Lower leg skin (tissue), 4 donors: ENCODE data around the gene CNTLN. TPM values are rescaled to one million over a fixed set of nuclear protein-coding genes. Genes with fewer than 3 reads are reported as not detected.
"Not testable (repeated sequence)": the region's sequence is repeated elsewhere in the genome, so short reads cannot be mapped to it uniquely, and the experiment has no call there.

ENCODE experiments used
- DNase-seq, 2 donors: peaks; one replicate each; pipeline ENCODE4 v3.0.0-alpha.2; 2019; ENCODE audit warnings: low spot score in 2 of 2
- H3K4me3 ChIP-seq: fragments of 200-600 bp; sonication (generic); 2 replicates; pipeline ENCODE4 v1.5.1; 2017; ENCODE audit warnings: mild to moderate bottlenecking, low read depth; ENCODE audit not compliant: poor library complexity, severe bottlenecking
- CTCF ChIP-seq, 3 donors: fragments of 450-650 bp; IDR thresholded peaks; one replicate each; pipeline ENCODE4 v1.5.1; 2016; ENCODE audit warnings: antibody characterized with exemption in 3 of 3, mild to moderate bottlenecking in 3 of 3, moderate library complexity in 2 of 3
- POLR2A ChIP-seq, 2 donors: fragments of 450-650 bp; IDR thresholded peaks; one replicate each; pipeline ENCODE4 v1.6.1; 2016 to 2017; ENCODE audit warnings: antibody characterized with exemption in 2 of 2, mild to moderate bottlenecking in 1 of 2, moderate library complexity in 1 of 2
- WGBS, 2 donors: methylation state at CpG; one replicate each; pipeline ENCODE4 v1.1.5; 2018; 5-methylcytosine and 5-hydroxymethylcytosine counted together
- intact Hi-C: fragments of 100-400 bp; cut with DNase I; formaldehyde crosslinking; loops from one replicate; pipeline ENCODE4 v1.15.0; 2023; ENCODE audit warnings: low total_unique reads
- total RNA-seq, 4 donors: library from RNA; depleted of rRNA; stranded (reverse); fragments of >200 nt; gene quantifications; one replicate each; pipeline ENCODE4 v1.1.0, GENCODE V29; 2016

CNTLN gene
- total RNA-seq, 4 donors from 2014 or later = 1.3 to 4.3 (median 3.7) TPM

- no peak for DNase-seq
- 96 to 100% methylated on average over 4 of the region's 4 CpGs for WGBS, 2 donors
- TF ChIP-seq CTCF (IDR thresholded peaks at IDR 0.05) (no peak), POLR2A (IDR thresholded peaks at IDR 0.05) (no peak)
- no peak overlapping the region for H3K4me3 ChIP-seq
- intact Hi-C loops = no loop called here
These were observed 288.8 kb downstream of the CNTLN start for GRCh38 chr9:17423681-17424011.

- H3K4me3 ChIP-seq = no peak overlapping the region
- intact Hi-C loops = no loop called here
- no peak for TF ChIP-seq CTCF (IDR thresholded peaks at IDR 0.05)
- no peak for TF ChIP-seq POLR2A (IDR thresholded peaks at IDR 0.05)
- no peak for DNase-seq
- WGBS, 2 donors = 89 to 93% methylated on average over 2 of the region's 2 CpGs
These were observed 290.5 kb downstream of the CNTLN start for GRCh38 chr9:17425384-17425783.

- TF ChIP-seq POLR2A (IDR thresholded peaks at IDR 0.05) (no peak), CTCF (IDR thresholded peaks at IDR 0.05) (no peak)
- WGBS, 2 donors = 97% methylated on average over 6 of the region's 6 CpGs
- intact Hi-C loops = no loop called here
- H3K4me3 ChIP-seq = no peak overlapping the region
- DNase-seq = no peak
These were observed 298.7 kb downstream of the CNTLN start for GRCh38 chr9:17433526-17433925.

GRCh38 chr9:17436854-17437253, 302.0 kb downstream of the CNTLN start:
- TF ChIP-seq POLR2A (IDR thresholded peaks at IDR 0.05) (no peak), CTCF (IDR thresholded peaks at IDR 0.05) (no peak)
- no peak for DNase-seq
- WGBS, 2 donors = 93 to 97% methylated on average over 7 of the region's 7 CpGs
- no peak overlapping the region for H3K4me3 ChIP-seq
- intact Hi-C loops = no loop called here

GRCh38 chr9:17437813-17438212, 303.0 kb downstream of the CNTLN start:
- WGBS, 2 donors = 95 to 97% methylated on average over 2 of the region's 2 CpGs
- TF ChIP-seq POLR2A (IDR thresholded peaks at IDR 0.05) (no peak), CTCF (IDR thresholded peaks at IDR 0.05) (no peak)
- no peak for DNase-seq
- H3K4me3 ChIP-seq = no peak overlapping the region
- intact Hi-C loops = no loop called here

GRCh38 chr9:17445126-17445525, 310.3 kb downstream of the CNTLN start:
- 88 to 90% methylated on average over 3 of the region's 3 CpGs for WGBS, 2 donors
- DNase-seq, intact Hi-C loops, H3K4me3 ChIP-seq: not testable (repeated sequence)
